Gastroesophageal sphincter (tissue), 4 donors: ENCODE results near the gene AGAP3. TPM values are rescaled to one million over a fixed set of nuclear protein-coding genes. Genes with fewer than 3 reads are reported as not detected.

Experiments used
- ATAC-seq: fragments of 150-250 bp; one replicate; pipeline ENCODE4 v1.9.1; 2016; ENCODE audit warnings: mild to moderate bottlenecking, moderate library complexity
- H3K27ac ChIP-seq, 4 donors: fragments of 200-600 bp; sonication (generic) in 3 of 4; 1 replicate in 3 of 4; 2 replicates in 1 of 4; pipeline ENCODE4 v1.5.1; 2016 to 2019
- H3K27me3 ChIP-seq: fragments of 200-600 bp; sonication (generic); one replicate; pipeline ENCODE4 v1.5.1; 2019
- H3K36me3 ChIP-seq, 2 donors: fragments of 200-600 bp; sonication (generic); one replicate each; pipeline ENCODE4 v1.5.1; 2019; ENCODE audit warnings: control low read depth in 1 of 2
- H3K4me1 ChIP-seq, 3 donors: fragments of 200-600 bp; sonication (generic); 1 replicate in 2 of 3; 2 replicates in 1 of 3; pipeline ENCODE4 v1.5.1; 2016 to 2019; ENCODE audit warnings: control low read depth in 2 of 3
- H3K4me3 ChIP-seq, 2 donors: fragments of 200-600 bp; sonication (generic); one replicate each; pipeline ENCODE4 v1.5.1; 2019; ENCODE audit warnings: mild to moderate bottlenecking in 1 of 2, moderate library complexity in 1 of 2
- H3K9me3 ChIP-seq, 3 donors: fragments of 200-600 bp; sonication (generic); one replicate each; pipeline ENCODE4 v1.5.1; 2017 to 2019; ENCODE audit warnings: control low read depth in 2 of 3
- EP300 ChIP-seq: sonication (generic); formaldehyde crosslinking; IDR thresholded peaks from one replicate; pipeline ENCODE4 v1.6.1; 2017; ENCODE audit warnings: antibody characterized with exemption, mild to moderate bottlenecking
- POLR2A ChIP-seq, 2 donors: fragments of 450-650 bp; IDR thresholded peaks; one replicate each; pipeline ENCODE4 v1.6.1; 2017; ENCODE audit warnings: antibody characterized with exemption in 2 of 2, mild to moderate bottlenecking in 2 of 2, moderate library complexity in 1 of 2
- POLR2AphosphoS5 ChIP-seq: sonication (generic); formaldehyde crosslinking; IDR thresholded peaks from one replicate; pipeline ENCODE4 v1.6.1; 2017; ENCODE audit warnings: antibody characterized with exemption
- WGBS, 2 donors: methylation state at CpG; one replicate each; pipeline ENCODE4 v1.1.5; 2018; ENCODE audit warnings: low coverage in 1 of 2; 5-methylcytosine and 5-hydroxymethylcytosine counted together
- total RNA-seq, 4 donors: library from RNA; depleted of rRNA; stranded (reverse); fragments of >200 nt; gene quantifications; one replicate each; pipeline ENCODE4 v1.1.0, GENCODE V29; 2016
- TF ChIP-seq, protein P1 (sequence below), 4 experiments: fragments of 200-600 bp in 2 of 4; fragments of 450-650 bp in 2 of 4; sonication (generic) in 1 of 4; IDR thresholded peaks; one replicate each; pipeline ENCODE4 v1.5.1; 2017 to 2019; ENCODE audit warnings: antibody characterized with exemption in 4 of 4, mild to moderate bottlenecking in 2 of 4, moderate library complexity in 2 of 4

AGAP3 gene
- total RNA-seq, 4 donors from 2014 or later, result 36.3 to 68.2 (median 55.7) TPM

DNA sequence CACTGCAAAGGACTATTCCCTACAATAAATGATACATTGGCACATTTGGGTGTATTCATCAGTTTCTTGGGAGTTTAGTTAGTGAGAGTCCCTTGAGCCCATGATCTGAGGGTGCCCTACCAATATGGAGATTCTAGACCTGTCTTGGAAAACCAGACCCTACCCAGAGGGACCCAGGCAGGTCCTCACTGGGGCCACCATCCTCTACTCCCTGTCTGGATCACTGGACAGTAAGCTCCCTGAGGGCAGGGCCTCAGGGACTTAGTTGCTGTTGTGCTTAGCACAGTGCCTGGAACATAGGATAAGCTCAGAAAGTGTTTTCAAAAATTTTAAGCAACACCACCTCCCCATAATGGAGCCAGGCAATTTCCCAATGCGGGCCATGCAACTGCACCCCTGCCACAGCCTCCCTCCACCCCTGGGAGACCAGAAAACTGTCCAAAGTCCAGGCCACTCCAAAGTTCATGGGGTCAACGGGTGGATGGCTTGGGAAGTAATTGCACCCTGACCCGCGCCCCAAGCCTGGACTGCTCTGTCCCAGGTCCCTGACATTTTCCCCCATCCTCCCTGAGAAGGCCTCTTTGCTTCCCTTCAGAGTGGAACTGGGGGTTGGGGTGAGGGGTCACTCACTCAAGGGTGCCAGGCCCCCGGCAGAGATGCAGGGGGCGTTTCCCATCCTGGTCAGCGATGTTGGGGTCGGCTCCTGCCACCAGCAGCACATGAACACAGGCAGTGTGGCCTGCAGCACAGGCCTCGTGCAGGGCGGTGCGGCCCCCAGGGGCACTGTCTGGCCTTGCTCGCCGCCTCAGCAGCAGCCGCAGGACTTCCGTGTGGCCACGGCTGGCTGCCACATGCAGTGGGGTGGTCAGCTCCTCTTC lies 99.7 kb downstream of the AGAP3 start:
- Histone ChIP-seq H3K4me3 (no peak overlapping the region), H3K27ac (no peak overlapping the region), H3K27me3 (peaks cover 19% of the 10 kb centered on the region), H3K9me3 (no peaks in the 10 kb centered on the region), H3K36me3 (no peaks in the 10 kb centered on the region), H3K4me1 (no peaks in the 10 kb centered on the region)
- WGBS, 2 donors, result 100% methylated on average over 4 of the region's 16 CpGs; no CpG with 5 or more reads in 1 of the 2 donors
- TF ChIP-seq POLR2A (IDR thresholded peaks at IDR 0.05) (no peak), POLR2AphosphoS5 (no peak), EP300 (no peak)
- TF ChIP-seq, protein P1, sequence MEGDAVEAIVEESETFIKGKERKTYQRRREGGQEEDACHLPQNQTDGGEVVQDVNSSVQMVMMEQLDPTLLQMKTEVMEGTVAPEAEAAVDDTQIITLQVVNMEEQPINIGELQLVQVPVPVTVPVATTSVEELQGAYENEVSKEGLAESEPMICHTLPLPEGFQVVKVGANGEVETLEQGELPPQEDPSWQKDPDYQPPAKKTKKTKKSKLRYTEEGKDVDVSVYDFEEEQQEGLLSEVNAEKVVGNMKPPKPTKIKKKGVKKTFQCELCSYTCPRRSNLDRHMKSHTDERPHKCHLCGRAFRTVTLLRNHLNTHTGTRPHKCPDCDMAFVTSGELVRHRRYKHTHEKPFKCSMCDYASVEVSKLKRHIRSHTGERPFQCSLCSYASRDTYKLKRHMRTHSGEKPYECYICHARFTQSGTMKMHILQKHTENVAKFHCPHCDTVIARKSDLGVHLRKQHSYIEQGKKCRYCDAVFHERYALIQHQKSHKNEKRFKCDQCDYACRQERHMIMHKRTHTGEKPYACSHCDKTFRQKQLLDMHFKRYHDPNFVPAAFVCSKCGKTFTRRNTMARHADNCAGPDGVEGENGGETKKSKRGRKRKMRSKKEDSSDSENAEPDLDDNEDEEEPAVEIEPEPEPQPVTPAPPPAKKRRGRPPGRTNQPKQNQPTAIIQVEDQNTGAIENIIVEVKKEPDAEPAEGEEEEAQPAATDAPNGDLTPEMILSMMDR (IDR thresholded peaks at IDR 0.05), result no peak
- ATAC-seq, result no peak

DNA sequence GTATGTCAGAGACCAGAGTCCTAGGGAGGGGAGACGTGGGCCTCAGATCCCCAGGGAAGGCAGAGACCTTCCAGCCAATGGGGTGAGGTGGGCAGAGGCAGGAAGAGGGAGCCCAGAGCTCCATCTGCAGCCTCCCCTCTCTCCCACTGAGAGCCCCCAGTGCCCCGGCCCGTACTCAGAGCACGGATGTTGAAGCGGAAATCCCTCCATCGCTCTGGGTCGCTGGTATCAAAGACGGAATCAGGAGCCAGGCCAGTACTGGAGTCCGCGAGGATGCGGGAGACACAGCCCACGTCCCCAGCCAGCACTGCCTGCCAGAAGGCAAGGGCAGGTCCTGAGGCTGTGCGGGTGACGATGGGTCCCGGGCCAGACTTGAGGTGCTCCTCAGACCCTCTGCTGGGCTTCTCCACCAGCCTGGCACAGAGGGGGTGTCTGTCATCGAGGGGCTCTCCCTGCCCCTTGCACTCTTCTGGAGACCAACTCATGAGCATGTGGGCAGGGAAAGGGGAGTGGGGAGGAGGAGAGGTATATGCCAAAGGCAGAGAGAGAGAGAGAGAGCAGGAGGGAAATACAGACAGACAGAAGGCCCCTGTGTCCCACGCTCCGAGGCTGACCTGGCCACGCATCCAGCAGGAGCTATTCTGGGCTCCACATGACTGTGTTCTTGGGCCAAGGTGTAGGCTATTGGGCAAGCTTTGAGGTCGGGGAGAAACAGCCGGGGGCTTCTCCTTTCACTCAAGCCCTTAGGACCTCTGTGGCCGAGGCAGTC lies 100.5 kb downstream of the AGAP3 start, which contains the start of gene ASB10:
ASB10 (minus strand) TSS at position 611 of the 769 bp plus-strand sequence; CDS start at position 491, 120 bp downstream.
- WGBS, 2 donors, result 74% methylated on average over 3 of the region's 22 CpGs; no CpG with 5 or more reads in 1 of the 2 donors
- no peak within 1 kb of the TSS for H3K27ac ChIP-seq
- H3K27me3 ChIP-seq, result peaks cover 21% of the 10 kb centered on the region
- H3K36me3 ChIP-seq, result no peaks in the 10 kb centered on the region
- ATAC-seq, result no peak
- TF ChIP-seq, protein P1 (IDR thresholded peaks at IDR 0.05), result no peak
- TF ChIP-seq EP300 (no peak), POLR2AphosphoS5 (no peak), POLR2A (IDR thresholded peaks at IDR 0.05) (no peak)
- H3K4me3 ChIP-seq, result no peak within 1 kb of the TSS
- H3K4me1 ChIP-seq, result no peaks in the 10 kb centered on the region
- no peaks in the 10 kb centered on the region for H3K9me3 ChIP-seq

DNA sequence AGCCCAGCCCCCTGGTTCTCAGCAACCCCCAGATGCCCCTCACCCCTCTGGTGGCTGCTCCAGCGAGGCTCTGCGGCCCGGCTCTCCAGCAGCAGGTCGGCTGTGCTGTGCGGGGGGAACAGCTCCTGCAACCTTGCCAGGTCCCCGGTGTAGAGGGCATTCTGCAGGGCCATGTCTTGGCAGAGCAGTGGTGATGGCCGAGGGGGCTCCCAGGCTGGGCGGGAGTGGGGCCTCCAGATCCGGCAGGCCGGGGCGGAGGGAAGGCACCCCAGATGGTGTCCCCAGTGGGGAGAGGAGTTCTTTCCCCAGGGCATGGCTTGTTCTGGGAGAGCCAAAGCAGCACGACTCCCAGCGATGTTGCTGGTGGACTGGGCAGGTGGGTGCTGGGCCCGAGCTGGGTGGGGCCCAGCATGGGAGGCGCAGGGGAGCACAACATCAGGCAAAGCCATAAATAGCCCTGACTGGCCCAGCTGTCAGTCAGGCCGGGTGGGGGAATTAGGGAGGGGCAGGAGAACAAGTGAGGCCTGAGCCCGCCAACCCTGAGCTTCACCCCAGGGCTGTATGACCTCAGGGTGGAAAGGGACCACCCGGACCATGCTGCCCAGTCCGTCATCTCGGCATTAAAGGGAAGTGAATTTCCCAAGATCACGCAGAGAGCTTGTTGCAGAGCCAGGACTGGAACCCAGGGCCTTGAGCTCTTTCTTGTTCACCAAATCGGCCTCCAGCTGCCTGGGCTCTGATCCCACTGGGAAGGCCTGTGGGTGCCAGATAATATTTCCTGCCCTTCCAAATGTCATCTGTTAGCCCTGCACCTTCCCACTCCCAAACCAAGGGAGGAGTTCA lies 101.4 kb downstream of the AGAP3 start:
- Histone ChIP-seq H3K27me3 (peaks cover 24% of the 10 kb centered on the region), H3K27ac (no peak overlapping the region), H3K4me1 (no peaks in the 10 kb centered on the region), H3K36me3 (no peaks in the 10 kb centered on the region), H3K9me3 (no peaks in the 10 kb centered on the region), H3K4me3 (no peak overlapping the region)
- no peak for TF ChIP-seq EP300
- no peak for TF ChIP-seq POLR2AphosphoS5
- TF ChIP-seq, protein P1 (IDR thresholded peaks at IDR 0.05), result no peak
- TF ChIP-seq POLR2A (IDR thresholded peaks at IDR 0.05), result no peak
- 60 to 77% methylated on average over 1 to 4 of the region's 22 CpGs for WGBS, 2 donors
- ATAC-seq, result no peak

DNA sequence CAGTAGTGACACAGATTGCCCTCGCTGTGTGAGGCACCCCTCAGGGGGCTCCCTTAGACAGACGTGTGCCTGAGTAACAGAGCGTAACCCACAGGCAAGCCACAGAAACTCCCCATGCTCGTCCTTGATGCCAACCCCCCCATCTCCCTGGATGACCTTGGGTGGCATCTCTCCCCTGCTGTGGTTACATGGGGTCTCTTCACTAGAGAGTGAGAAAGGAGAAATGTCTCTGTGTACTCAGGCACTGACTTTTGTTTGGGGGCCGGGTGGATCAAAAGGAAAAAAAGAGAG lies 101.9 kb downstream of the AGAP3 start:
- no peaks in the 10 kb centered on the region for H3K36me3 ChIP-seq
- H3K9me3 ChIP-seq, result no peaks in the 10 kb centered on the region
- no peak overlapping the region for H3K27ac ChIP-seq
- WGBS, 2 donors, result 41 to 65% methylated on average over 2 of the region's 5 CpGs
- no peak overlapping the region for H3K4me3 ChIP-seq
- no peak for ATAC-seq
- TF ChIP-seq, protein P1 (IDR thresholded peaks at IDR 0.05), result no peak
- TF ChIP-seq EP300 (no peak), POLR2A (IDR thresholded peaks at IDR 0.05) (no peak), POLR2AphosphoS5 (no peak)
- peaks cover 28% of the 10 kb centered on the region for H3K27me3 ChIP-seq
- no peaks in the 10 kb centered on the region for H3K4me1 ChIP-seq
